Mammary epithelial cell (primary cell): ENCODE measurements around the gene IFITM5.

Experiments
- CTCF ChIP-seq, 2 donors: IDR thresholded peaks in 1 of 2; conservative IDR thresholded peaks in 1 of 2; 2 replicates each; pipeline ENCODE4 v1.5.1; 2011 to 2012; ENCODE audit warnings: inconsistent platforms in 2 of 2, low read length in 2 of 2, mild to moderate bottlenecking in 2 of 2, control low read depth in 1 of 2, low read depth in 1 of 2; ENCODE audit not compliant: insufficient read depth in 1 of 2; ENCODE audit errors: extremely low read depth in 1 of 2
- EZH2 ChIP-seq: IDR thresholded peaks from 2 replicates; pipeline ENCODE4 v1.6.1; 2012; ENCODE audit warnings: low read length, inconsistent platforms, borderline replicate concordance

- TF ChIP-seq CTCF (conservative IDR thresholded peaks at IDR 0.05 in 1 of 2, IDR thresholded peaks at IDR 0.05 in 1 of 2; ENCODE audit: extremely low read depth in 1 of 2, insufficient read depth in 1 of 2, low read depth in 1 of 2, low read length in 2 of 2) (no peak), EZH2 (peak; percentile 80)
These were observed 18.4 kb downstream of the IFITM5 start for GRCh38 chr11:280706-281485.
